Lower leg skin (tissue), 4 donors: ENCODE measurements around the gene RASL12. TPM values are rescaled to one million over a fixed set of nuclear protein-coding genes. Genes with fewer than 3 reads are reported as not detected.
"Not testable (repeated sequence)": the region's sequence is repeated elsewhere in the genome, so short reads cannot be mapped to it uniquely, and the experiment has no call there.

Experiments used
- DNase-seq, 2 donors: peaks; one replicate each; pipeline ENCODE4 v3.0.0-alpha.2; 2019; ENCODE audit warnings: low spot score in 2 of 2
- H3K4me3 ChIP-seq: fragments of 200-600 bp; sonication (generic); 2 replicates; pipeline ENCODE4 v1.5.1; 2017; ENCODE audit warnings: mild to moderate bottlenecking, low read depth; ENCODE audit not compliant: poor library complexity, severe bottlenecking
- CTCF ChIP-seq, 3 donors: fragments of 450-650 bp; IDR thresholded peaks; one replicate each; pipeline ENCODE4 v1.5.1; 2016; ENCODE audit warnings: antibody characterized with exemption in 3 of 3, mild to moderate bottlenecking in 3 of 3, moderate library complexity in 2 of 3
- POLR2A ChIP-seq, 2 donors: fragments of 450-650 bp; IDR thresholded peaks; one replicate each; pipeline ENCODE4 v1.6.1; 2016 to 2017; ENCODE audit warnings: antibody characterized with exemption in 2 of 2, mild to moderate bottlenecking in 1 of 2, moderate library complexity in 1 of 2
- WGBS, 2 donors: methylation state at CpG; one replicate each; pipeline ENCODE4 v1.1.5; 2018; 5-methylcytosine and 5-hydroxymethylcytosine counted together
- intact Hi-C: fragments of 100-400 bp; cut with DNase I; formaldehyde crosslinking; loops from one replicate; pipeline ENCODE4 v1.15.0; 2023; ENCODE audit warnings: low total_unique reads
- total RNA-seq, 4 donors: library from RNA; depleted of rRNA; stranded (reverse); fragments of >200 nt; gene quantifications; one replicate each; pipeline ENCODE4 v1.1.0, GENCODE V29; 2016

Gene RASL12
- total RNA-seq, 4 donors from 2014 or later, result 1.7 to 18.9 (median 7.7) TPM

DNA sequence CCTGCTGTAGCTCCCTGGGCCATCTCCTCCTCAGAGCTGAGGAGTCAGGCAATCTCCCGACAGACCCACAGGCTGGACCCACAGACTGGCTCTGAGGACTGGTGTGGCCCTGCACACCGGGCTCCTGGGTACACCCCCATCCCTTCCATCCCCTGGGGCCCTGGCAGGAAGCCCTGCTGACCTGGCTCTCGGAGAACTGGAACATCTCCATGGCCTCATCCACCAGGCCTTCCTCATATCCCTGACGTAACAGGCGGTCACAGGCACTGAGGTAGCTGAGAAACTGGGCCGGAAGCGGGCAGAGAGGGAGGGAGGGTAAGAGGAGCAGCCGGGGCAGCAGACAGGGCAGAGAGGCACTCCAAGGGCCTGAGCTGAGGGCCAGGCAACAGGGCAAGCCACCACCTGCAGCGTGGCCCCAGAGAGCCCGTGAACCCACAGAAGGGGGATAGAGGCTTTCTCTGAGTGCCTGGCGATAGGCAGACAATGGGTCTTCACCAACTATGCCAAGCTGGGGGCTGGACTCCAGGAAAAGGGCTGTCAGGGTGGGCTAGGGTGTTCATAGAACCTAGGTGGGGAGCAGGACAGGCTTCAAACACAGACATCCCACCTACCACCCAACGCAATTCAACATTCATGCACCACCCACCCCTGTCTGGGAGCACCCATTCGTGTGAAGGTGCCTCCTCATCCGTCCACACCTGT, 26.7 kb upstream of the RASL12 start:
- no peak overlapping the region for H3K4me3 ChIP-seq
- intact Hi-C loops, result no loop called here
- 86 to 90% methylated on average over 14 of the region's 14 CpGs for WGBS, 2 donors
- peak in 1 of 2 donors; percentile 83 for DNase-seq
- TF ChIP-seq POLR2A (IDR thresholded peaks at IDR 0.05) (no peak), CTCF (IDR thresholded peaks at IDR 0.05) (no peak)

- intact Hi-C loops, H3K4me3 ChIP-seq, DNase-seq: not testable (repeated sequence)
- WGBS, 2 donors, result 93 to 96% methylated on average over 13 of the region's 13 CpGs
Measured at GRCh38 chr15:65093793-65094170, 26.0 kb upstream of the RASL12 start.

DNA sequence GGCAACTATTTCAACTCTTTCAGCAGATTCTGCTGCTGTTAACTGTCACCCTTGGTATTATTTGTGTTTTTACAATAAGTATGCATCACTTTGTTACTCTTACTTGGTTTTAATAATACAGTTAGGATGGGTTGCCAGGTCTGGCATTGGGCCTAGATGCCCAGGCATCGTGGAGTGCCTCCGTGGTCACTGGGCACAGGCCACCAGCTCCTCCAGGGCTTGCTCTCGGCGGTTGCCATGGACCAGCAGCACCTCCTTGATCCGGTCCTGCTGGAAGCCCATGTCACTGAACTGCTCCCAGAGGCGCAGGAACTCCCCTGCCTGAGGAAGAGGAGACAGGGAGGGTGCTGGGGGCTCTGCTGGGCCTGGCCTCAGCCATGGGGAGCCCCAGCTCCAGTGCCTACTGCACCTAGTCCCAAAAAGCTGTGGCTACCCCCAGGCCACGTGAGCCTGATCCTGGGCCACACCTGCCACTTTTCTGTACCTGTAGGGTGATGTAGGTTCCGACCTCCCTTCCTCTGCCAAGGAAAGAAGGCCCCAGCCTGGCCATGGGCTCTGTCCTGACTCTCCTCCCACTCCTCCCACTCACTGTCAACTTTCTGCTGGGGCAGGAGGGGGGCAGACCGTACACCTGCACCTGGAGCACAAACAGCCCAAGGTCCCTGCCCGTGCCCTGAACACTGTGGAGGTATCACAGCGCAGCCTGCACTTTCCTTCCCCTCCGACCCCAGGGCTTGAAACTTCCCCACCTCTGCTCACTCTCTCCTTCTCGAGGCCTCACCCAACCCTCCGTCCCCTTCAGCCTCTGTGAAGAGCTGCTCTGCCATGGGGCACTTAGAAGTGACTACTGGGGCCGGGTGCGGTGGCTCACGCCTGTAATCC, 25.4 kb upstream of the RASL12 start:
- intact Hi-C loops, result no loop called here
- TF ChIP-seq POLR2A (IDR thresholded peaks at IDR 0.05), result no peak
- no peak for TF ChIP-seq CTCF (IDR thresholded peaks at IDR 0.05)
- 88 to 90% methylated on average over 17 of the region's 17 CpGs for WGBS, 2 donors
- no peak overlapping the region for H3K4me3 ChIP-seq
- DNase-seq, result peak in 1 of 2 donors; percentile 54

- H3K4me3 ChIP-seq, result no peak overlapping the region
- DNase-seq, result peak in 1 of 2 donors; percentile 75
- no peak for TF ChIP-seq POLR2A (IDR thresholded peaks at IDR 0.05)
- TF ChIP-seq CTCF (IDR thresholded peaks at IDR 0.05), result no peak
- intact Hi-C loops, result no loop called here
- WGBS, 2 donors, result 68 to 71% methylated on average over 12 of the region's 12 CpGs
Measured at GRCh38 chr15:65091946-65092770, 24.4 kb upstream of the RASL12 start.

DNA sequence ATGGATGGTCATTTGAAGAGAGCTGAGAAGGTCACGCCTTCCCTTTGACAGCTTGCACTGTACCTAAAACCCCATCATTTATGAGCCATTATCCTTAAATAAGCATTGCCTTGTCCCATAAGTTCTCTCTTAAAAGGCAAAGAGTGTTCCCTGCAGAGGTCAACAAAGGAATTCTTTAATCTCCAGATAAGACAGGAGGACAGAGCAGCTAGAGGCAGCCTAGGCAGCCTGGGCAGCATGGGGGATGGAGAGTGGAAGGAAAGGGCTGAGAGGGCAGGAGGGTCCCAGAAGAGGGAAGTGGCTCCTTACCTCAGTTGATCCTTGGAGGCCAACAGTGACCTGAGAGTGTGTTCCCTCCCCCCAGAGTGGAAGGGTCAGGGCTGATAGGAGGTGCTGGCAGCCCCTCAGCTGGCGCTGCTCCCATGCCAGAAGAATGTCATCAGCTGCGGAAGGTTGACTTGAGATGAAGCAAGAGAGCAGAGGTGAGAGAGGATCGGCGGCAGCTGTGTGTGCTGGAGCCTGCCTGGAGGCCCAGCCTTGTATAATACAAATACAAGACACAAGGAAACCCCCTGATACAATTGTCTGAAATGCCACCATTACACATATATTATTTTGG, 21.5 kb upstream of the RASL12 start:
- intact Hi-C loops, result no loop called here
- WGBS, 2 donors, result 78 to 85% methylated on average over 5 of the region's 5 CpGs
- DNase-seq, result no peak

More for the DNA sequence above, 21.5 kb upstream of the RASL12 start:
- TF ChIP-seq POLR2A (IDR thresholded peaks at IDR 0.05), result no peak
- no peak for TF ChIP-seq CTCF (IDR thresholded peaks at IDR 0.05)
- H3K4me3 ChIP-seq, result no peak overlapping the region
